Right lobe of liver (tissue), 4 donors: ENCODE data around the gene INSYN1.

Experiments used
- CTCF ChIP-seq, 4 donors: fragments of 200-600 bp in 3 of 4; fragments of 450-650 bp in 1 of 4; IDR thresholded peaks; one replicate each; pipeline versions ENCODE4 v1.5.1 to v1.8.0; 2016 to 2022; ENCODE audit warnings: antibody characterized with exemption in 4 of 4, mild to moderate bottlenecking in 2 of 4
- POLR2A ChIP-seq: fragments of 450-650 bp; IDR thresholded peaks from one replicate; pipeline ENCODE4 v1.6.1; 2017; ENCODE audit warnings: antibody characterized with exemption, mild to moderate bottlenecking
- donor health status: DM: no; HTN: no; CAD: no.
- donor health status: DM: no; HTN: no; CAD: no.
- donor health status: DM: no; HTN: yes; CAD: no.

- peak; percentile 51 to 83 (median 76) for TF ChIP-seq CTCF (IDR thresholded peaks at IDR 0.05)
- no peak for TF ChIP-seq POLR2A
Observed at GRCh38 chr15:73704869-73705645, 48.1 kb downstream of the INSYN1 start.
